ENCODE data around the gene PARP16. TPM values are rescaled to one million over a fixed set of nuclear protein-coding genes. Genes with fewer than 3 reads are reported as not detected.

The PARP16 gene
- total RNA-seq, 1 donor from 2014 or later, result 15.5 TPM

DNA sequence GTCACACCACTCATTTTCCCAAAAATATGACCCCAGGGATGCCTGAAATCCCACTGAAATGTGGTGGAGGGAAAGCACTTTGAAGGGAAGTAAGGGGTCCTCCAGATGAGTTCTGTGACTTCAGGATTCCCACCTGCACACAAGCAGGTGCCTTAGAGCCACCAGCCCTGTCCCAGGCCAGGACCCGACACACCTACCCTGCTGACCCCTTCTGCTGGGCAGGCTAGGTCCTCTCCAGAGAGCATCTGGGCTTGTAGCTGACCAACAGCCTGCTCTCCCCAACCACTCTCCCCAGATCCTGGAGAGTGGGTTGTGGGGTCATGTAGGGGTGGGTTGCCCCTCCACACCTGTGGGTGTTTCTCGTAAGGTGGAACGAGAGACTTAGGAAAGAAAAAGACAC is 60.5 kb downstream of the PARP16 start:
- H3K27ac Mint-ChIP-seq (ENCODE audit: unreplicated experiment), result no peak overlapping the region

DNA sequence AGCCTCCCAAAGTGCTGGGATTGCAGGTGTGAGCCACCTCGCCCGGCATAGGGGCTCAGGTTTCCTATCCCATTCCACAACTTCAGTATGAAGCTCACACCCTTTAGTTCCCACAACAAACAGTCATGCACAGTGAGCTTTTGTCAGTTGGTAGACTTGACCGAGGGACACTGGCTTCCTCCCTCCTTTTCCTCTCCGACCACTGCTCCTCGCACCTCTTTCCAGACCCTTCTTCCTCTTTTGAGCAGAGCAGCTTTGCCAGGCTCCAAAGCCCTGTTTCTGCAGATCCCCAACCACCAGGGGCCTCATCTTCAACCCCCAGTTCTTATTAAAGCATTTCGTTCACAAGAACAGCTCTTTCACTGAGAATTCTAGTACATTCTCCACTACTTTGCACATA is 62.7 kb downstream of the PARP16 start:
- TF ChIP-seq, protein P1, sequence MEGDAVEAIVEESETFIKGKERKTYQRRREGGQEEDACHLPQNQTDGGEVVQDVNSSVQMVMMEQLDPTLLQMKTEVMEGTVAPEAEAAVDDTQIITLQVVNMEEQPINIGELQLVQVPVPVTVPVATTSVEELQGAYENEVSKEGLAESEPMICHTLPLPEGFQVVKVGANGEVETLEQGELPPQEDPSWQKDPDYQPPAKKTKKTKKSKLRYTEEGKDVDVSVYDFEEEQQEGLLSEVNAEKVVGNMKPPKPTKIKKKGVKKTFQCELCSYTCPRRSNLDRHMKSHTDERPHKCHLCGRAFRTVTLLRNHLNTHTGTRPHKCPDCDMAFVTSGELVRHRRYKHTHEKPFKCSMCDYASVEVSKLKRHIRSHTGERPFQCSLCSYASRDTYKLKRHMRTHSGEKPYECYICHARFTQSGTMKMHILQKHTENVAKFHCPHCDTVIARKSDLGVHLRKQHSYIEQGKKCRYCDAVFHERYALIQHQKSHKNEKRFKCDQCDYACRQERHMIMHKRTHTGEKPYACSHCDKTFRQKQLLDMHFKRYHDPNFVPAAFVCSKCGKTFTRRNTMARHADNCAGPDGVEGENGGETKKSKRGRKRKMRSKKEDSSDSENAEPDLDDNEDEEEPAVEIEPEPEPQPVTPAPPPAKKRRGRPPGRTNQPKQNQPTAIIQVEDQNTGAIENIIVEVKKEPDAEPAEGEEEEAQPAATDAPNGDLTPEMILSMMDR (conservative IDR thresholded peaks at IDR 0.05), result no peak
- peaks cover 4% of the 10 kb centered on the region for H3K4me1 Mint-ChIP-seq
- no peaks in the 10 kb centered on the region for H3K27me3 Mint-ChIP-seq (ENCODE audit: low read depth)
- no peak overlapping the region for H3K4me3 Mint-ChIP-seq
- no peaks in the 10 kb centered on the region for H3K9me3 Mint-ChIP-seq
- H3K36me3 Mint-ChIP-seq (ENCODE audit: low read depth), result no peaks in the 10 kb centered on the region
- DNase-seq (ENCODE audit: low read depth, low spot score), result no peak
- H3K27ac Mint-ChIP-seq (ENCODE audit: unreplicated experiment), result no peak overlapping the region

More for the DNA sequence above, 60.5 kb downstream of the PARP16 start:
- no peaks in the 10 kb centered on the region for H3K27me3 Mint-ChIP-seq (ENCODE audit: low read depth)
- peaks cover 4% of the 10 kb centered on the region for H3K4me1 Mint-ChIP-seq
- H3K36me3 Mint-ChIP-seq (ENCODE audit: low read depth), result no peaks in the 10 kb centered on the region
- no peak overlapping the region for H3K4me3 Mint-ChIP-seq
- no peaks in the 10 kb centered on the region for H3K9me3 Mint-ChIP-seq
- DNase-seq (ENCODE audit: low read depth, low spot score), result no peak
- TF ChIP-seq, protein P1 (conservative IDR thresholded peaks at IDR 0.05), result no peak

DNA sequence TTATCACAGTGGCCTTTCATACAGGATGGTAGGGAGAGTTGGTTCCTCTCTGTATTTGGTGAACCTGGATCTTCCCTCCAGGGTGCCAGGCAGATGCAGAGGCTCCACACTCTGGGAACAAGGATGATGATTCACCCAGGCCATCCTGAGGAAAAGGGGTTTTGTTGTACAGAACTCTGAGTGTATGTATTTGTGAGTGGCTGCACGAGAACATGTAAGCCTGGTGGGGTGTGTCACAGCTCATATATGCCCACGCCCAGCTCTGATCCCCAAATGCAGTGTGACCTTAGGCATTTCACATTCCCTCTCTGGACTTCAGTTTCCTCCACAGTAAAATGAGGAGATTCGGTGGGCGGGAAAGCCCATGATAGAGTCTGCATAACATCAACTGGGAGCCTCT is 63.8 kb downstream of the PARP16 start:
- no peaks in the 10 kb centered on the region for H3K9me3 Mint-ChIP-seq
- TF ChIP-seq, protein P1 (conservative IDR thresholded peaks at IDR 0.05), result no peak
- peaks cover 4% of the 10 kb centered on the region for H3K4me1 Mint-ChIP-seq
- H3K27ac Mint-ChIP-seq (ENCODE audit: unreplicated experiment), result no peak overlapping the region
- no peaks in the 10 kb centered on the region for H3K36me3 Mint-ChIP-seq (ENCODE audit: low read depth)
- H3K4me3 Mint-ChIP-seq, result no peak overlapping the region
- H3K27me3 Mint-ChIP-seq (ENCODE audit: low read depth), result no peaks in the 10 kb centered on the region
- no peak for DNase-seq (ENCODE audit: low read depth, low spot score)

DNA sequence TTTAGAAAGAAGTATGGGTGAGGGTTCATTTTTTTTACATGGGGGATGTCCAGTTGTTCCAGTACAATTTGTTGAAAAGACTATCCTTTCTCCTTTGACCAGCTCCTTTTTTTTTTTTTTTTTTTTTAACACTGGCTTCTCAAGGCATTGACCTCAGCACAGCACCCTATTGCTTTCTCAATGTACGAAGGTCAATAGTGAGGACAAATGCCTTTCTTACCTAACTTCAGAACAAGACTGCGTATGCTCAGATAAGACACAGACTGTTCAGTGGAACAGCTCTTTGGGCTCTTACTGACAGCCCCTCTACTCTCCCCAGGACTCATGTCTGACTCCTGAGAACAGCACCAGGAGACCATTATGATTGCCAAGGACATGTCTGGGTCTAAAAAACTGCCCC is 65.0 kb downstream of the PARP16 start:
- no peak for DNase-seq (ENCODE audit: low read depth, low spot score)
- Mint-ChIP-seq H3K27ac (ENCODE audit: unreplicated experiment) (no peak overlapping the region), H3K9me3 (no peaks in the 10 kb centered on the region), H3K4me3 (no peak overlapping the region), H3K36me3 (ENCODE audit: low read depth) (no peaks in the 10 kb centered on the region), H3K4me1 (peaks cover 4% of the 10 kb centered on the region), H3K27me3 (ENCODE audit: low read depth) (no peaks in the 10 kb centered on the region)
- TF ChIP-seq, protein P1 (conservative IDR thresholded peaks at IDR 0.05), result no peak

DNA sequence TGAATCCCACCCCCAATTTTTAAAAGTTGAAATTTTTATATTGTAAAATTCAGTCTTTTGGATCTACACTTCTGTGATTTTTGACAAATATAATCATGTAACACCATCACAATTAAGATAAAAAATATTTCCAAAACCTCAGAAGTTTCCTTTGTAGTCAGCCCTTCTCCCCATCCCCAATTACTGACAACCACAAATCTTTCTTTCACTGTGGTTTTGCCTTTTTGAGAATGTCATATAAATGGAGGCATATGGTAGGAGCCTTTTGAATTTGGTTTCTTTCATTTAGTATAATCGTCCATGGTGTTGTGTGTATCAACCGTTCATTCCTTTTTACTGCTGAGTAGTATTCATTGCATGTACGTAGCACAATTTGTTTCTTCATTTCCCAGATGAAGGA is 67.5 kb downstream of the PARP16 start:
- no peak for DNase-seq (ENCODE audit: low read depth, low spot score)
- Mint-ChIP-seq H3K4me1 (peaks cover 4% of the 10 kb centered on the region), H3K4me3 (no peak overlapping the region), H3K27me3 (ENCODE audit: low read depth) (no peaks in the 10 kb centered on the region), H3K27ac (ENCODE audit: unreplicated experiment) (no peak overlapping the region), H3K36me3 (ENCODE audit: low read depth) (no peaks in the 10 kb centered on the region), H3K9me3 (no peaks in the 10 kb centered on the region)
- TF ChIP-seq, protein P1 (conservative IDR thresholded peaks at IDR 0.05), result no peak
